Measurements from ENCODE around the gene VPS54.

The VPS54 gene

DNA sequence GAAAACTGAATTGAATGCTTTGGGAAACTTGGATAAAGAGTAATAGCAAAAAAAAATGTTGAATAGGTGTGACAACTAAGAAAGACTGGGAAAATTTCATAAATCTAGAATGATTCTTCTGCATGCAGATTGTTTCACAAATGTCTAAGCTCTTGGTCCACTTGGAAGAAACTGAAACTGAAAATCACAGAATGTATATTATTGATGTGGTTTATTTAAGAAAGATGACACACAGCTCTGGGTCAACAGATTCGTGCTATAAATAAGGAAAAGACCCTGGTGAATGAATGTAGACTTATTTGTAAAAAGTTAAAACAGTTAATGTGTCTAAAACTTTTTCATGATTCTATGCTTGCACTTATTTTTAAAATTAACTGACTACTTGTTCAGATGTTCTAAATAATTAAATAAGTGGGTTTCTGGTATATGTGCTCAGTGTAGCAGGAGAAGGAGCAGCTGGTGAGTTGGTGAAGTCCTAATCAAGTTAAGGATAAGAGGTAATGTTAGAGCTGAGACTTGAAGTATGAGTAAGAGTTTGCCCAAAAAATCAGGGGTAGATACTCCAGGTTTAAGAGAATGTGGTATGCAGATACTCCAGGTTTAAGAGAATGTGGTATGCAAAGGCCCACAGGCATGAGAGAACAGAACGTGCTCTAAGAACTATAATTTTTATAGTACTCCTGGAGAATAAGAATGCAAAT lies 153.1 kb downstream of the VPS54 start:
- TF ChIP-seq, protein P1, sequence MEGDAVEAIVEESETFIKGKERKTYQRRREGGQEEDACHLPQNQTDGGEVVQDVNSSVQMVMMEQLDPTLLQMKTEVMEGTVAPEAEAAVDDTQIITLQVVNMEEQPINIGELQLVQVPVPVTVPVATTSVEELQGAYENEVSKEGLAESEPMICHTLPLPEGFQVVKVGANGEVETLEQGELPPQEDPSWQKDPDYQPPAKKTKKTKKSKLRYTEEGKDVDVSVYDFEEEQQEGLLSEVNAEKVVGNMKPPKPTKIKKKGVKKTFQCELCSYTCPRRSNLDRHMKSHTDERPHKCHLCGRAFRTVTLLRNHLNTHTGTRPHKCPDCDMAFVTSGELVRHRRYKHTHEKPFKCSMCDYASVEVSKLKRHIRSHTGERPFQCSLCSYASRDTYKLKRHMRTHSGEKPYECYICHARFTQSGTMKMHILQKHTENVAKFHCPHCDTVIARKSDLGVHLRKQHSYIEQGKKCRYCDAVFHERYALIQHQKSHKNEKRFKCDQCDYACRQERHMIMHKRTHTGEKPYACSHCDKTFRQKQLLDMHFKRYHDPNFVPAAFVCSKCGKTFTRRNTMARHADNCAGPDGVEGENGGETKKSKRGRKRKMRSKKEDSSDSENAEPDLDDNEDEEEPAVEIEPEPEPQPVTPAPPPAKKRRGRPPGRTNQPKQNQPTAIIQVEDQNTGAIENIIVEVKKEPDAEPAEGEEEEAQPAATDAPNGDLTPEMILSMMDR (IDR thresholded peaks at IDR 0.05; ENCODE audit: low read depth, low read length, missing control alignments), result no peak
- H3K4me3 ChIP-seq (ENCODE audit: low read depth, low read length), result no peak overlapping the region
- DNase-seq (ENCODE audit: low read depth), result no peak

GRCh38 chr2:63865159-63865799 lies 153.9 kb downstream of the VPS54 start:
- DNase-seq (ENCODE audit: low read depth), result no peak

GRCh38 chr2:63863707-63864106 lies 155.5 kb downstream of the VPS54 start:
- no peak overlapping the region for H3K4me3 ChIP-seq (ENCODE audit: low read depth, low read length)
- no peak for DNase-seq (ENCODE audit: low read depth)
- TF ChIP-seq, protein P1 (IDR thresholded peaks at IDR 0.05; ENCODE audit: low read depth, low read length, missing control alignments), result no peak

More at GRCh38 chr2:63865159-63865799, 153.9 kb downstream of the VPS54 start:
- TF ChIP-seq, protein P1 (IDR thresholded peaks at IDR 0.05; ENCODE audit: low read depth, low read length, missing control alignments), result no peak
- H3K4me3 ChIP-seq (ENCODE audit: low read depth, low read length), result no peak overlapping the region

GRCh38 chr2:63862806-63863205 lies 156.4 kb downstream of the VPS54 start:
- DNase-seq (ENCODE audit: low read depth), result no peak
- no peak overlapping the region for H3K4me3 ChIP-seq (ENCODE audit: low read depth, low read length)
- TF ChIP-seq, protein P1 (IDR thresholded peaks at IDR 0.05; ENCODE audit: low read depth, low read length, missing control alignments), result no peak

GRCh38 chr2:63861220-63861822 lies 157.9 kb downstream of the VPS54 start:
- no peak overlapping the region for H3K4me3 ChIP-seq (ENCODE audit: low read depth, low read length)
- TF ChIP-seq, protein P1 (IDR thresholded peaks at IDR 0.05; ENCODE audit: low read depth, low read length, missing control alignments), result peak; percentile 53
- DNase-seq (ENCODE audit: low read depth), result no peak

DNA sequence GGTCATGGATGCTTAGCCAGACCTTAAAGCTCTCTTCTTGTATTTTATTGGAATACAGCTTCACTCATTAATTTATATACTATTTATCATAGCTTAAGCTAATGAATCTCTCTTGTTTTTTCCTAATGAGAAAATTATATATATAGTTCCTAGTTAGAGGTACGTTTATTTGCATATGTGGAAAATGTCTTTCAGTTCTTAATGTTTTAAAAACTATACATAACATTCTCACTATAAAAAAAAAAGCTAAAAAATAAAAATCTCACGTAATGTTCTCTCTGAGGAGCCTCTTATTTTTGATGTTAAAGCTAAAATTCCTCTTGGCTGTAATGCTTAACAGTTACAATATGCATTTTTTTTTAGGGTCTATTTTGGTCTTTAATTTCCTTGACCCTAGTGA lies 160.9 kb downstream of the VPS54 start:
- H3K4me3 ChIP-seq (ENCODE audit: low read depth, low read length), result no peak overlapping the region
- DNase-seq (ENCODE audit: low read depth), result no peak
- TF ChIP-seq, protein P1 (IDR thresholded peaks at IDR 0.05; ENCODE audit: low read depth, low read length, missing control alignments), result no peak
